Measurements from ENCODE around the gene FLAD1. TPM values are rescaled to one million over a fixed set of nuclear protein-coding genes. Genes with fewer than 3 reads are reported as not detected.

The FLAD1 gene
- total RNA-seq, 4 donors from 2014 or later: 26.6 to 36.8 (median 31.7) TPM

DNA sequence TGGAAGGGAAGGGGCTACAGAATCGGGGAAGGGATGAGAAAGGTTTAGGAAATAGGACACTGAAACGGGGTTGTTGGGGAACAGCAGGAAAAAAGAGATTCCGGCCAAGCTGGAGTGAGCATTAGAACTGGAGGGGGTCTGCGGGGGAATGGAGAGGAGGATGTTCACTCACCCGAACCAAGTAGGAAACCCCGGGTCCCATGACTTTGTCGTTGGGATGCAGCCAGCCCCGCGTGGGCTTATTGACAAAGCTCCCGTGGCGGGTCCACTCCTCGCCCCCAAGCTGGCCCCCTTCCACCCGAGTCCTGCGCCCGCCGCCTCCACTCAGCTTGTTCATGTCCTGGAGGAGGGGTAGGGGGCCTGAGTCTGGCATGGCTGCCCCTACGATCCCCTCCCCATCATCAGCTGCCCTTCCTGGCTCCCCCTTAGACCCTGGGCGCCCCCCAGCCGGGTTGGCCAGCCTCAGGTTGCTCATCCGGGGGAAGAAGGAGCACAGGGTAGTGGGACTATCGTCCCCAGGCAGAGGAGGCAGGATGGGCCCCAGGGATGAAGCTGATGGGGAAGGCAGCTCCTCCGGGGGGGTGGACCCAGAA lies 13.2 kb upstream of the FLAD1 start:
- peak in 1 of 2 donors; percentile 43 for DNase-seq
- intact Hi-C loops (cut with DNase I; ENCODE audit: low total_unique reads) (loop anchor here (5.0 kb wide), 2 partner anchors 82 to 117 kb away; partner anchors contain the start of gene ADAM15), in situ Hi-C loops (cut with MboI; ENCODE audit: low sequenced_read_pairs in 4 of 4) (loop anchor here in 3 of 4 donors (10.0 to 25.0 kb wide), 2 partner anchors 45 to 92 kb away; partner anchors contain the start of genes ADAM15 (in 1 of the 3) and EFNA4 (in 1 of the 3))
- Histone ChIP-seq H3K27ac (peak overlapping the region; percentile 93 to 96 (median 95)), H3K36me3 (peaks cover 0 to 36% of the 10 kb centered on the region in 2 donors), H3K4me1 (peaks cover 38 to 42% of the 10 kb centered on the region in 2 donors), H3K9me3 (no peaks in the 10 kb centered on the region), H3K4me3 (peak overlapping the region; percentile 45 to 64 (median 52)), H3K27me3 (no peaks in the 10 kb centered on the region)
- ATAC-seq: no peak
- no peak for TF ChIP-seq POLR2A (IDR thresholded peaks at IDR 0.05)
- TF ChIP-seq CTCF (IDR thresholded peaks at IDR 0.05 in 4 of 5, conservative IDR thresholded peaks at IDR 0.05 in 1 of 5): no peak

GRCh38 chr1:154970631-154971340 lies 12.4 kb upstream of the FLAD1 start, which contains the start of gene SHC1:
SHC1 (minus strand) TSS chr1:154970747; CDS start chr1:154970526, 221 bp downstream.
- Histone ChIP-seq H3K27ac (peak within 1 kb of the TSS; percentile 93 to 96 (median 95)), H3K4me1 (peaks cover 44 to 47% of the 10 kb centered on the region in 2 donors), H3K27me3 (no peaks in the 10 kb centered on the region), H3K36me3 (peaks cover 0 to 27% of the 10 kb centered on the region in 2 donors), H3K4me3 (peak within 1 kb of the TSS; percentile 45 to 64 (median 52)), H3K9me3 (no peaks in the 10 kb centered on the region)
- ATAC-seq (peak; percentile 52 to 53), DNase-seq (peak; percentile 93 to 95)
- TF ChIP-seq CTCF (IDR thresholded peaks at IDR 0.05 in 4 of 5, conservative IDR thresholded peaks at IDR 0.05 in 1 of 5): no peak
- peak; percentile 85 to 89 for TF ChIP-seq POLR2A (IDR thresholded peaks at IDR 0.05)
- intact Hi-C loops (cut with DNase I; ENCODE audit: low total_unique reads): loop anchor here (5.0 kb wide), 2 partner anchors 82 to 117 kb away; partner anchors contain the start of gene ADAM15
- in situ Hi-C loops (cut with MboI; ENCODE audit: low sequenced_read_pairs in 4 of 4): loop anchor here in 1 of 4 donors (25.0 kb wide), 1 partner anchor 92 kb away; the partner anchor contains the start of genes ADAM15 and EFNA4

GRCh38 chr1:154971341-154971998 lies 11.7 kb upstream of the FLAD1 start:
- Histone ChIP-seq H3K36me3 (peaks cover 0 to 21% of the 10 kb centered on the region in 2 donors), H3K4me1 (peaks cover 51 to 54% of the 10 kb centered on the region in 2 donors), H3K27ac (peak overlapping the region; percentile 93 to 96 (median 95)), H3K27me3 (no peaks in the 10 kb centered on the region), H3K9me3 (no peaks in the 10 kb centered on the region), H3K4me3 (peak overlapping the region; percentile 45 to 64 (median 52))
- in situ Hi-C loops (cut with MboI; ENCODE audit: low sequenced_read_pairs in 4 of 4): loop anchor here in 1 of 4 donors (25.0 kb wide), 1 partner anchor 91 kb away; the partner anchor contains the start of genes ADAM15 and EFNA4
- ATAC-seq (no peak), DNase-seq (peak; percentile 57 to 74)
- no peak for TF ChIP-seq CTCF (IDR thresholded peaks at IDR 0.05 in 4 of 5, conservative IDR thresholded peaks at IDR 0.05 in 1 of 5)
- no peak for TF ChIP-seq POLR2A (IDR thresholded peaks at IDR 0.05)
- intact Hi-C loops (cut with DNase I; ENCODE audit: low total_unique reads): loop anchor here (5.0 kb wide), 2 partner anchors 81 to 116 kb away; partner anchors contain the start of gene ADAM15

GRCh38 chr1:154972213-154972516 lies 11.0 kb upstream of the FLAD1 start:
- peak overlapping the region in 3 of 4 donors; percentile 64 to 75 (median 73) for H3K4me3 ChIP-seq
- peak overlapping the region; percentile 93 to 96 (median 95) for H3K27ac ChIP-seq
- H3K9me3 ChIP-seq: no peaks in the 10 kb centered on the region
- peaks cover 52 to 54% of the 10 kb centered on the region in 2 donors for H3K4me1 ChIP-seq
- intact Hi-C loops (cut with DNase I; ENCODE audit: low total_unique reads): loop anchor here (5.0 kb wide), 2 partner anchors 80 to 115 kb away; partner anchors contain the start of gene ADAM15
- DNase-seq (no peak), ATAC-seq (no peak)
- in situ Hi-C loops (cut with MboI; ENCODE audit: low sequenced_read_pairs in 4 of 4): loop anchor here in 1 of 4 donors (25.0 kb wide), 1 partner anchor 90 kb away; the partner anchor contains the start of genes ADAM15 and EFNA4
- no peaks in the 10 kb centered on the region for H3K27me3 ChIP-seq
- H3K36me3 ChIP-seq: peaks cover 0 to 14% of the 10 kb centered on the region in 2 donors
- TF ChIP-seq CTCF (IDR thresholded peaks at IDR 0.05 in 4 of 5, conservative IDR thresholded peaks at IDR 0.05 in 1 of 5) (no peak), POLR2A (IDR thresholded peaks at IDR 0.05) (no peak)

Measured in gastrocnemius medialis (tissue), 4 donors.